Measurements from ENCODE around the gene FAM200C. TPM values are rescaled to one million over a fixed set of nuclear protein-coding genes. Genes with fewer than 3 reads are reported as not detected.

Gene FAM200C
- total and polyA plus RNA-seq, 10 of the 15 experiments (the other 5 are each of a cell fraction or from before 2014, with no cell fraction given) = 1.0 to 5.4 (median 2.2) TPM

DNA sequence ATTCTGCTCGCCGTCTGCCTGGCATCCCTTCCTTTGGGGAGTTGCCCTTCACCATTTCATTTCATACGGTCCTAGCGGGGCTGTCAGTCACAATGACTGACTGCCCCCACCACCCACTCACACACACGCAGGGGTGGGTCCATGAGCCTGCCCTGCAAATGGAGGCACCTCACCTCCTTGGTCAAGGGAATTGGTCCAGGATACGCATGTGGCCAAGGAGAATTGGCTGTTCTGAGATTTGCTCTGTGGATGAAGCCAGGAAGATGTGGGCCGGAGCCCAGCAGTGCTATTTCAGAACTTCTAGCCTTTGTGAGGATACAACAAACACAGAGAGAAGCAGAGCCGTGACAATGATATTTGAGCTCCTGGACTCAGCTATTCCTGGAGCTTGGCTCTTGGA lies 46.5 kb downstream of the FAM200C start (continued):
- TF ChIP-seq, protein P1, sequence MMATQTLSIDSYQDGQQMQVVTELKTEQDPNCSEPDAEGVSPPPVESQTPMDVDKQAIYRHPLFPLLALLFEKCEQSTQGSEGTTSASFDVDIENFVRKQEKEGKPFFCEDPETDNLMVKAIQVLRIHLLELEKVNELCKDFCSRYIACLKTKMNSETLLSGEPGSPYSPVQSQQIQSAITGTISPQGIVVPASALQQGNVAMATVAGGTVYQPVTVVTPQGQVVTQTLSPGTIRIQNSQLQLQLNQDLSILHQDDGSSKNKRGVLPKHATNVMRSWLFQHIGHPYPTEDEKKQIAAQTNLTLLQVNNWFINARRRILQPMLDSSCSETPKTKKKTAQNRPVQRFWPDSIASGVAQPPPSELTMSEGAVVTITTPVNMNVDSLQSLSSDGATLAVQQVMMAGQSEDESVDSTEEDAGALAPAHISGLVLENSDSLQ (IDR thresholded peaks at IDR 0.05) = peak; percentile 85
- TF ChIP-seq KLF5 (IDR thresholded peaks at IDR 0.05; ENCODE audit: partially characterized antibody) = no peak
- TF ChIP-seq MTA2 (IDR thresholded peaks at IDR 0.05; ENCODE audit: low read depth) = no peak
- TF ChIP-seq, protein P2, sequence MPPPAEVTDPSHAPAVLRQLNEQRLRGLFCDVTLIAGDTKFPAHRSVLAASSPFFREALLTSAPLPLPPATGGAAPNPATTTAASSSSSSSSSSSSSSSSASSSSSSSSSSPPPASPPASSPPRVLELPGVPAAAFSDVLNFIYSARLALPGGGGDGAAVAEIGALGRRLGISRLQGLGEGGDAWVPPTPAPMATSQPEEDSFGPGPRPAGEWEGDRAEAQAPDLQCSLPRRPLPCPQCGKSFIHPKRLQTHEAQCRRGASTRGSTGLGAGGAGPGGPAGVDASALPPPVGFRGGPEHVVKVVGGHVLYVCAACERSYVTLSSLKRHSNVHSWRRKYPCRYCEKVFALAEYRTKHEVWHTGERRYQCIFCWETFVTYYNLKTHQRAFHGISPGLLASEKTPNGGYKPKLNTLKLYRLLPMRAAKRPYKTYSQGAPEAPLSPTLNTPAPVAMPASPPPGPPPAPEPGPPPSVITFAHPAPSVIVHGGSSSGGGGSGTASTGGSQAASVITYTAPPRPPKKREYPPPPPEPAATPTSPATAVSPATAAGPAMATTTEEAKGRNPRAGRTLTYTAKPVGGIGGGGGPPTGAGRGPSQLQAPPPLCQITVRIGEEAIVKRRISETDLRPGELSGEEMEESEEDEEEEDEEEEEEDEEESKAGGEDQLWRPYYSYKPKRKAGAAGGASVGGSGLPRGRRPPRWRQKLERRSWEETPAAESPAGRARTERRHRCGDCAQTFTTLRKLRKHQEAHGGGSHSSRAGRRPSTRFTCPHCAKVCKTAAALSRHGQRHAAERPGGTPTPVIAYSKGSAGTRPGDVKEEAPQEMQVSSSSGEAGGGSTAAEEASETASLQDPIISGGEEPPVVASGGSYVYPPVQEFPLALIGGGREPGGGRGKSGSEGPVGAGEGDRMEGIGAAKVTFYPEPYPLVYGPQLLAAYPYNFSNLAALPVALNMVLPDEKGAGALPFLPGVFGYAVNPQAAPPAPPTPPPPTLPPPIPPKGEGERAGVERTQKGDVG (CRISPR knock-in tag; IDR thresholded peaks at IDR 0.05) = no peak

DNA sequence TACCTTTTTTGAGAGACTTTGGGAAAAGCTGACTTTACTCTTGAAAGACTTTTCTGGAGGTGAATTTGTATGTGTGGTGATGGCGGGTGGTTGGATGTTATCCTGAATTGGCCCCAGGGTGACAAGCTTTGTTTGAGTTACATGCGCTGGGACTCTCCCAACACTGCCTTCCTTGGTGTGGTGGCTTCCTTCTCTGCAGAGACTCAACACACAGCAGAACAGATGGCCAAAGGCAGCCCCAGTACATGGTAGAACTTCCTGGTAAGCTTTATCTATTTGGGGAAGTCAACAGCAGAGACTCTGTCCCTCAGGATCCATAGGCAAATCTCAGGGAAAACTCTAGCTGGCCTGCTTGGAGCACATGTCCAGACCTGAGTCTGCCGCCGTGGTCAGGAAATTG lies 47.5 kb downstream of the FAM200C start:
- Histone ChIP-seq H3K4me3 (no peak overlapping the region), H4K20me1 (ENCODE audit: control insufficient read depth, insufficient read depth) (no peaks in the 10 kb centered on the region), H2AFZ (ENCODE audit: control insufficient read depth, low read depth, low read length) (no peak overlapping the region), H3K9ac (ENCODE audit: control insufficient read depth, insufficient read depth, low read length) (no peak overlapping the region), H3K36me3 (ENCODE audit: control insufficient read depth in 2 of 2, insufficient read depth in 2 of 2, low read length in 1 of 2) (no peaks in the 10 kb centered on the region), H3K4me2 (ENCODE audit: control insufficient read depth, insufficient read depth) (no peak overlapping the region), H3K79me2 (ENCODE audit: control insufficient read depth, insufficient read depth, low read length) (no peaks in the 10 kb centered on the region), H3K9me3 (replicated peaks; ENCODE audit: control insufficient read depth, insufficient read depth, low read length) (no peaks in the 10 kb centered on the region), H3K27ac (ENCODE audit: control insufficient read depth, insufficient read depth) (no peak overlapping the region), H3K27me3 (replicated peaks in 1 of 2; ENCODE audit: control insufficient read depth in 2 of 2, insufficient read depth in 2 of 2, low read length in 1 of 2) (no peaks in the 10 kb centered on the region; a peak in 1 of 4 replicates), H3K4me1 (ENCODE audit: control insufficient read depth, insufficient read depth, low read length) (no peaks in the 10 kb centered on the region)
- in situ Hi-C loops (cut with MboI) = no loop called here
- ATAC-seq (no peak), DNase-seq (ENCODE audit: low read depth, low spot score) (no peak), FAIRE-seq (no peak)
- TF ChIP-seq SUZ12 (IDR thresholded peaks at IDR 0.05; ENCODE audit: unreplicated experiment) (no peak), YY1 (IDR thresholded peaks at IDR 0.05; ENCODE audit: low read depth, low read length) (no peak)
- intact Hi-C loops (cut with micrococcal nuclease; ENCODE audit: unreplicated experiment) = no loop called here
- ChIA-PET CTCF (interaction anchor here (0.6 to 1.0 kb wide), 3 partner anchors 26 to 173 kb away, joined by 3 to 5 read pairs (median 3); no protein-coding TSS in a partner anchor), SMC1A (ENCODE audit: uncharacterized antibody, unreplicated experiment) (interaction anchor here (1.2 to 1.9 kb wide), 4 partner anchors 9 to 331 kb away, joined by 3 to 4 read pairs (median 4); no protein-coding TSS in a partner anchor), RAD21 (ENCODE audit: unreplicated experiment) (interaction anchor here (1.0 kb wide), 1 partner anchor 331 kb away, joined by 3 read pairs; no protein-coding TSS in a partner anchor), POLR2A (no interaction called here)
- BruUV-seq (replicated peaks) = no TSS peak
- WGBS (ENCODE audit: insufficient coverage, insufficient replicate concordance, low lambda C conversion rate, missing lambda C conversion rate) = 64% methylated on average over 4 of the region's 4 CpGs
